GM23338 (cell line): ENCODE results near the gene ITPR2. TPM values are rescaled to one million over a fixed set of nuclear protein-coding genes. Genes with fewer than 3 reads are reported as not detected.

Experiments
- ATAC-seq: fragments of 200-7000 bp; cut with Tn5 transposase; 3 replicates; pipeline ENCODE4 v1.9.1; 2020
- DNase-seq: peaks from one replicate; pipeline ENCODE4 v3.0.0-alpha.2; 2015; ENCODE audit warnings: low spot score
- H2AFZ ChIP-seq: fragments of 200-600 bp; sonication (generic); 2 replicates; pipeline ENCODE4 v1.8.0; 2016; ENCODE audit warnings: antibody characterized with exemption, mild to moderate bottlenecking, moderate library complexity
- H3F3A ChIP-seq: fragments of 200-600 bp; sonication (generic); replicated peaks from 2 replicates; pipeline ENCODE4 v1.8.0; 2017; ENCODE audit warnings: antibody characterized with exemption, mixed run types, low read depth
- H3K27ac ChIP-seq: fragments of 200-600 bp; sonication (generic); 2 replicates; pipeline ENCODE4 v1.6.1; 2016; ENCODE audit warnings: low read depth
- H3K27me3 ChIP-seq: fragments of 200-600 bp; sonication (generic); 2 replicates; pipeline ENCODE4 v1.8.0; 2016; ENCODE audit warnings: mild to moderate bottlenecking, mixed run types, moderate library complexity; ENCODE audit not compliant: insufficient read depth
- H3K36me3 ChIP-seq: fragments of 200-600 bp; sonication (generic); 2 replicates; pipeline ENCODE4 v1.8.0; 2016; ENCODE audit warnings: mild to moderate bottlenecking; ENCODE audit not compliant: insufficient read depth
- H3K4me1 ChIP-seq: fragments of 200-600 bp; sonication (generic); 2 replicates; pipeline ENCODE4 v1.8.0; 2016; ENCODE audit warnings: mild to moderate bottlenecking, moderate library complexity; ENCODE audit not compliant: insufficient read depth
- H3K4me2 ChIP-seq: fragments of 200-600 bp; sonication (generic); 2 replicates; pipeline ENCODE4 v1.7.1; 2017; ENCODE audit warnings: mixed run types
- H3K4me3 ChIP-seq: fragments of 200-600 bp; sonication (generic); 2 replicates; pipeline ENCODE4 v1.6.1; 2016; ENCODE audit warnings: mixed run types
- H3K79me2 ChIP-seq: fragments of 200-600 bp; sonication (generic); replicated peaks from 2 replicates; pipeline ENCODE4 v1.8.0; 2017; ENCODE audit warnings: mild to moderate bottlenecking; ENCODE audit not compliant: insufficient read depth
- H3K9me2 ChIP-seq: fragments of 200-600 bp; sonication (generic); 2 replicates; pipeline ENCODE4 v1.8.0; 2017; ENCODE audit not compliant: insufficient read depth
- H4K20me1 ChIP-seq: fragments of 200-600 bp; sonication (generic); replicated peaks from 2 replicates; pipeline ENCODE4 v1.8.0; 2017; ENCODE audit warnings: mild to moderate bottlenecking; ENCODE audit not compliant: insufficient read depth
- H3K27ac Mint-ChIP-seq: 2 replicates; pipeline ENCODE4 v1.8.0; 2020; ENCODE audit warnings: inconsistent platforms, mild to moderate bottlenecking, moderate library complexity, mixed read lengths
- H3K27me3 Mint-ChIP-seq: 3 replicates; pipeline ENCODE4 v1.8.0; 2022; ENCODE audit warnings: low read depth, mild to moderate bottlenecking, moderate library complexity, mixed read lengths, inconsistent platforms; ENCODE audit not compliant: insufficient read depth, poor library complexity
- H3K36me3 Mint-ChIP-seq: 3 replicates; pipeline ENCODE4 v1.8.0; 2021; ENCODE audit warnings: low read depth, mild to moderate bottlenecking, inconsistent platforms, moderate library complexity, mixed read lengths
- H3K4me1 Mint-ChIP-seq: 3 replicates; pipeline ENCODE4 v1.8.0; 2020; ENCODE audit warnings: mild to moderate bottlenecking, inconsistent platforms, mixed read lengths
- H3K4me3 Mint-ChIP-seq: 3 replicates; pipeline ENCODE4 v1.8.0; 2021; ENCODE audit warnings: moderate library complexity, mild to moderate bottlenecking, inconsistent platforms, mixed read lengths
- H3K9me3 Mint-ChIP-seq: 3 replicates; pipeline ENCODE4 v1.8.0; 2020; ENCODE audit warnings: moderate library complexity, mild to moderate bottlenecking, inconsistent platforms, mixed read lengths
- CREB1 ChIP-seq: fragments of 250-450 bp; sonication (Bioruptor Pico); IDR thresholded peaks from 2 replicates; pipeline ENCODE4 v1.5.0; 2020; ENCODE audit warnings: low read depth, mild to moderate bottlenecking, moderate library complexity
- EZH2phosphoT487 ChIP-seq: fragments of 200-600 bp; sonication (generic); IDR thresholded peaks from one replicate; pipeline ENCODE4 v1.8.1; 2018; ENCODE audit warnings: antibody characterized with exemption; ENCODE audit not compliant: unreplicated experiment
- JUNB ChIP-seq: IDR thresholded peaks from one replicate; pipeline ENCODE4 v1.6.1; 2016; ENCODE audit warnings: antibody characterized with exemption; ENCODE audit not compliant: unreplicated experiment
- NANOG ChIP-seq: IDR thresholded peaks from 2 replicates; pipeline ENCODE4 v1.6.1; 2016; ENCODE audit warnings: antibody characterized with exemption, borderline replicate concordance
- REST ChIP-seq: IDR thresholded peaks from one replicate; pipeline ENCODE4 v1.6.1; 2018; ENCODE audit warnings: antibody characterized with exemption; ENCODE audit not compliant: unreplicated experiment
- STAT1 ChIP-seq: IDR thresholded peaks from one replicate; pipeline ENCODE4 v1.6.1; 2016; ENCODE audit warnings: antibody characterized with exemption; ENCODE audit not compliant: unreplicated experiment
- ZNF114 ChIP-seq: fragments of 250-450 bp; sonication (Bioruptor Pico); IDR thresholded peaks from 2 replicates; pipeline ENCODE4 v1.5.0; 2020; ENCODE audit warnings: mild to moderate bottlenecking, moderate library complexity
- polyA plus RNA-seq: library from polyadenylated mRNA; unstranded; fragments of >200 nt; fragmentation: Nextera tagmentation; extraction: Ambion mirVana; gene quantifications from 2 replicates; pipeline ENCODE4 v1.2.1, GENCODE V29; 2016
- total RNA-seq: library from RNA; depleted of rRNA; stranded (reverse); fragments of >200 nt; shearing (Covaris generic); gene quantifications from 2 replicates; pipeline ENCODE4 v1.2.3, GENCODE V29; 2014
- TF ChIP-seq, protein P1 (sequence below), 2 experiments: fragments of 200-600 bp in 1 of 2; sonication (generic) in 1 of 2; conservative IDR thresholded peaks; 2 replicates each; pipeline versions ENCODE4 v1.5.1 to v1.6.1; 2016 to 2017; ENCODE audit warnings: antibody characterized with exemption in 2 of 2, low read depth in 2 of 2, mild to moderate bottlenecking in 2 of 2, moderate library complexity in 1 of 2
- TF ChIP-seq, protein P2 (sequence below): IDR thresholded peaks from 2 replicates; pipeline ENCODE4 v1.6.1; 2016; ENCODE audit warnings: antibody characterized with exemption
- TF ChIP-seq, protein P3 (sequence below): fragments of 250-450 bp; sonication (Bioruptor Pico); IDR thresholded peaks from 2 replicates; pipeline ENCODE4 v1.5.0; 2020; ENCODE audit warnings: mild to moderate bottlenecking, moderate library complexity

The ITPR2 gene
- total and polyA plus RNA-seq, 2 experiments from 2014 or later = 44.5 to 65.2 TPM

DNA sequence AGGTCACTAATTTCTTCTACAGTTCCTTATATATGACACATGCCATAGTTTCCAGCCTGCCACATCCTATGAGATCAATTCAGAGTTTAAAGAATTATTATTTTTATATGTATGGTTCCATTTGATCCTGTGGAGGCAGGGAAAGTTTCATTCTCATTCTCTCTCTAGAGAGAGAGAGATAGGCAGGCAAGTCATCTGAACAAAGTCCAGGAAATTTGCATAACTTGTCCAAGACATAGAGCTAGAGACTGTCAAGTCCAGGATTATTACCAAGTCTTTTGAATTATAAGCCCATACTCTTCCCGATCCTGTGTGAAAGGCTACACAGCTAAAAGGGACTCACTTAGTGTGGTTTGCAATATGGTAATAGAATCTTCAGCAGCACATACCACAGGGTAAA, 422.3 kb downstream of the ITPR2 start:
- Histone ChIP-seq H3K36me3 (no peaks in the 10 kb centered on the region; the same call in 1 of the 2 replicates), H3K27ac (no peak overlapping the region), H3K4me3 (no peak overlapping the region), H3K9me2 (no peaks in the 10 kb centered on the region), H3K79me2 (no peaks in the 10 kb centered on the region), H4K20me1 (no peaks in the 10 kb centered on the region; the same call in 1 of the 2 replicates), H3F3A (no peaks in the 10 kb centered on the region), H3K4me1 (no peaks in the 10 kb centered on the region), H2AFZ (no peak overlapping the region), H3K4me2 (no peak overlapping the region), H3K27me3 (no peaks in the 10 kb centered on the region)
- H3K36me3 Mint-ChIP-seq = no peaks in the 10 kb centered on the region; the same call in 2 of the 3 replicates
- H3K4me3 Mint-ChIP-seq = no peak overlapping the region
- no peak for ATAC-seq
- no peak overlapping the region for H3K27ac Mint-ChIP-seq
- no peaks in the 10 kb centered on the region for H3K9me3 Mint-ChIP-seq
- H3K27me3 Mint-ChIP-seq = peaks cover 1% of the 10 kb centered on the region
- H3K4me1 Mint-ChIP-seq = no peaks in the 10 kb centered on the region
- TF ChIP-seq, protein P1, sequence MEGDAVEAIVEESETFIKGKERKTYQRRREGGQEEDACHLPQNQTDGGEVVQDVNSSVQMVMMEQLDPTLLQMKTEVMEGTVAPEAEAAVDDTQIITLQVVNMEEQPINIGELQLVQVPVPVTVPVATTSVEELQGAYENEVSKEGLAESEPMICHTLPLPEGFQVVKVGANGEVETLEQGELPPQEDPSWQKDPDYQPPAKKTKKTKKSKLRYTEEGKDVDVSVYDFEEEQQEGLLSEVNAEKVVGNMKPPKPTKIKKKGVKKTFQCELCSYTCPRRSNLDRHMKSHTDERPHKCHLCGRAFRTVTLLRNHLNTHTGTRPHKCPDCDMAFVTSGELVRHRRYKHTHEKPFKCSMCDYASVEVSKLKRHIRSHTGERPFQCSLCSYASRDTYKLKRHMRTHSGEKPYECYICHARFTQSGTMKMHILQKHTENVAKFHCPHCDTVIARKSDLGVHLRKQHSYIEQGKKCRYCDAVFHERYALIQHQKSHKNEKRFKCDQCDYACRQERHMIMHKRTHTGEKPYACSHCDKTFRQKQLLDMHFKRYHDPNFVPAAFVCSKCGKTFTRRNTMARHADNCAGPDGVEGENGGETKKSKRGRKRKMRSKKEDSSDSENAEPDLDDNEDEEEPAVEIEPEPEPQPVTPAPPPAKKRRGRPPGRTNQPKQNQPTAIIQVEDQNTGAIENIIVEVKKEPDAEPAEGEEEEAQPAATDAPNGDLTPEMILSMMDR (conservative IDR thresholded peaks at IDR 0.05; ENCODE audit: low read depth in 2 of 2) = no peak
- TF ChIP-seq ZNF114 (CRISPR knock-in tag) (no peak), CREB1 (CRISPR knock-in tag) (no peak), NANOG (no peak), EZH2phosphoT487 (no peak), STAT1 (no peak), JUNB (no peak), REST (no peak)
- TF ChIP-seq, protein P2, sequence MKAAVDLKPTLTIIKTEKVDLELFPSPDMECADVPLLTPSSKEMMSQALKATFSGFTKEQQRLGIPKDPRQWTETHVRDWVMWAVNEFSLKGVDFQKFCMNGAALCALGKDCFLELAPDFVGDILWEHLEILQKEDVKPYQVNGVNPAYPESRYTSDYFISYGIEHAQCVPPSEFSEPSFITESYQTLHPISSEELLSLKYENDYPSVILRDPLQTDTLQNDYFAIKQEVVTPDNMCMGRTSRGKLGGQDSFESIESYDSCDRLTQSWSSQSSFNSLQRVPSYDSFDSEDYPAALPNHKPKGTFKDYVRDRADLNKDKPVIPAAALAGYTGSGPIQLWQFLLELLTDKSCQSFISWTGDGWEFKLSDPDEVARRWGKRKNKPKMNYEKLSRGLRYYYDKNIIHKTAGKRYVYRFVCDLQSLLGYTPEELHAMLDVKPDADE = no peak
- TF ChIP-seq, protein P3, sequence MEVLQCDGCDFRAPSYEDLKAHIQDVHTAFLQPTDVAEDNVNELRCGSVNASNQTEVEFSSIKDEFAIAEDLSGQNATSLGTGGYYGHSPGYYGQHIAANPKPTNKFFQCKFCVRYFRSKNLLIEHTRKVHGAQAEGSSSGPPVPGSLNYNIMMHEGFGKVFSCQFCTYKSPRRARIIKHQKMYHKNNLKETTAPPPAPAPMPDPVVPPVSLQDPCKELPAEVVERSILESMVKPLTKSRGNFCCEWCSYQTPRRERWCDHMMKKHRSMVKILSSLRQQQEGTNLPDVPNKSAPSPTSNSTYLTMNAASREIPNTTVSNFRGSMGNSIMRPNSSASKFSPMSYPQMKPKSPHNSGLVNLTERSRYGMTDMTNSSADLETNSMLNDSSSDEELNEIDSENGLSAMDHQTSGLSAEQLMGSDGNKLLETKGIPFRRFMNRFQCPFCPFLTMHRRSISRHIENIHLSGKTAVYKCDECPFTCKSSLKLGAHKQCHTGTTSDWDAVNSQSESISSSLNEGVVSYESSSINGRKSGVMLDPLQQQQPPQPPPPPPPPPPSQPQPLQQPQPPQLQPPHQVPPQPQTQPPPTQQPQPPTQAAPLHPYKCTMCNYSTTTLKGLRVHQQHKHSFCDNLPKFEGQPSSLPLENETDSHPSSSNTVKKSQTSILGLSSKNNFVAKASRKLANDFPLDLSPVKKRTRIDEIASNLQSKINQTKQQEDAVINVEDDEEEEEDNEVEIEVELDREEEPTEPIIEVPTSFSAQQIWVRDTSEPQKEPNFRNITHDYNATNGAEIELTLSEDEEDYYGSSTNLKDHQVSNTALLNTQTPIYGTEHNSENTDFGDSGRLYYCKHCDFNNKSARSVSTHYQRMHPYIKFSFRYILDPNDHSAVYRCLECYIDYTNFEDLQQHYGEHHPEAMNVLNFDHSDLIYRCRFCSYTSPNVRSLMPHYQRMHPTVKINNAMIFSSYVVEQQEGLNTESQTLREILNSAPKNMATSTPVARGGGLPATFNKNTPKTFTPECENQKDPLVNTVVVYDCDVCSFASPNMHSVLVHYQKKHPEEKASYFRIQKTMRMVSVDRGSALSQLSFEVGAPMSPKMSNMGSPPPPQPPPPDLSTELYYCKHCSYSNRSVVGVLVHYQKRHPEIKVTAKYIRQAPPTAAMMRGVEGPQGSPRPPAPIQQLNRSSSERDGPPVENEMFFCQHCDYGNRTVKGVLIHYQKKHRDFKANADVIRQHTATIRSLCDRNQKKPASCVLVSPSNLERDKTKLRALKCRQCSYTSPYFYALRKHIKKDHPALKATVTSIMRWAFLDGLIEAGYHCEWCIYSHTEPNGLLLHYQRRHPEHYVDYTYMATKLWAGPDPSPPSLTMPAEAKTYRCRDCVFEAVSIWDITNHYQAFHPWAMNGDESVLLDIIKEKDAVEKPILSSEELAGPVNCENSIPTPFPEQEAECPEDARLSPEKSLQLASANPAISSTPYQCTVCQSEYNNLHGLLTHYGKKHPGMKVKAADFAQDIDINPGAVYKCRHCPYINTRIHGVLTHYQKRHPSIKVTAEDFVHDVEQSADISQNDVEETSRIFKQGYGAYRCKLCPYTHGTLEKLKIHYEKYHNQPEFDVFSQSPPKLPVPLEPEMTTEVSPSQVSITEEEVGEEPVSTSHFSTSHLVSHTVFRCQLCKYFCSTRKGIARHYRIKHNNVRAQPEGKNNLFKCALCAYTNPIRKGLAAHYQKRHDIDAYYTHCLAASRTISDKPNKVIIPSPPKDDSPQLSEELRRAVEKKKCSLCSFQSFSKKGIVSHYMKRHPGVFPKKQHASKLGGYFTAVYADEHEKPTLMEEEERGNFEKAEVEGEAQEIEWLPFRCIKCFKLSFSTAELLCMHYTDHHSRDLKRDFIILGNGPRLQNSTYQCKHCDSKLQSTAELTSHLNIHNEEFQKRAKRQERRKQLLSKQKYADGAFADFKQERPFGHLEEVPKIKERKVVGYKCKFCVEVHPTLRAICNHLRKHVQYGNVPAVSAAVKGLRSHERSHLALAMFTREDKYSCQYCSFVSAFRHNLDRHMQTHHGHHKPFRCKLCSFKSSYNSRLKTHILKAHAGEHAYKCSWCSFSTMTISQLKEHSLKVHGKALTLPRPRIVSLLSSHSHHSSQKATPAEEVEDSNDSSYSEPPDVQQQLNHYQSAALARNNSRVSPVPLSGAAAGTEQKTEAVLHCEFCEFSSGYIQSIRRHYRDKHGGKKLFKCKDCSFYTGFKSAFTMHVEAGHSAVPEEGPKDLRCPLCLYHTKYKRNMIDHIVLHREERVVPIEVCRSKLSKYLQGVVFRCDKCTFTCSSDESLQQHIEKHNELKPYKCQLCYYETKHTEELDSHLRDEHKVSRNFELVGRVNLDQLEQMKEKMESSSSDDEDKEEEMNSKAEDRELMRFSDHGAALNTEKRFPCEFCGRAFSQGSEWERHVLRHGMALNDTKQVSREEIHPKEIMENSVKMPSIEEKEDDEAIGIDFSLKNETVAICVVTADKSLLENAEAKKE (CRISPR knock-in tag) = no peak
- DNase-seq = no peak
